IMR-90 (cell line): Measurements from ENCODE around the gene MEIOB. TPM values are rescaled to one million over a fixed set of nuclear protein-coding genes. Genes with fewer than 3 reads are reported as not detected.

Experiments
- ATAC-seq: fragments of 200-7000 bp; cut with Tn5 transposase; 2 replicates; pipeline ENCODE4 v1.9.1; 2020; ENCODE audit warnings: low read depth, mild to moderate bottlenecking, moderate library complexity
- BruUV-seq: library from RNA; stranded (reverse); fragments of 400-500 nt; replicated peaks from 2 replicates; lab custom pipeline; 2021; lab: Mats Ljungman, UMichigan
- CTCF ChIA-PET: fragments of 300-600 bp; formaldehyde crosslinking; extraction: SDS; loops from one replicate; lab custom pipeline; 2021; ENCODE audit warnings: antibody characterized with exemption; lab: Yijun Ruan, JAX
- POLR2A ChIA-PET: fragments of 300-600 bp; sonication (Branson Sonifier 250); formaldehyde crosslinking; loops from one replicate; lab custom pipeline; 2022; ENCODE audit warnings: antibody characterized with exemption; ENCODE audit not compliant: unreplicated experiment; lab: Charles Lee
- DNase-seq: peaks from one replicate; pipeline ENCODE4 v3.0.0; 2013
- H2AFZ ChIP-seq: replicated peaks from 2 replicates; pipeline ENCODE3; 2013; ENCODE audit warnings: low read length, mild to moderate bottlenecking; ENCODE audit not compliant: poor library complexity
- H2AK5ac ChIP-seq: 2 replicates; pipeline ENCODE4 v1.6.1; 2013; ENCODE audit warnings: low read depth, low read length, inconsistent platforms
- H2AK9ac ChIP-seq: replicated peaks from 2 replicates; pipeline ENCODE3; 2013; ENCODE audit warnings: mild to moderate bottlenecking, low read depth, low read length, moderate library complexity; ENCODE audit not compliant: poor library complexity
- H2BK120ac ChIP-seq: 2 replicates; pipeline ENCODE4 v1.6.1; 2013; ENCODE audit warnings: low read depth, low read length, inconsistent platforms
- H2BK15ac ChIP-seq: 3 replicates; pipeline ENCODE4 v1.6.1; 2013; ENCODE audit warnings: low read depth, low read length, inconsistent platforms
- H2BK20ac ChIP-seq: 2 replicates; pipeline ENCODE4 v1.6.1; 2013; ENCODE audit warnings: low read depth, mild to moderate bottlenecking, inconsistent platforms, low read length, moderate library complexity
- H2BK5ac ChIP-seq: 2 replicates; pipeline ENCODE4 v1.6.1; 2013; ENCODE audit warnings: mild to moderate bottlenecking, low read depth, low read length, inconsistent platforms; ENCODE audit not compliant: poor library complexity, severe bottlenecking
- H3K14ac ChIP-seq: replicated peaks from 2 replicates; pipeline ENCODE4 v1.6.1; 2013; ENCODE audit warnings: low read depth, low read length, inconsistent platforms
- H3K18ac ChIP-seq: 2 replicates; pipeline ENCODE4 v1.6.1; 2013; ENCODE audit warnings: low read depth, low read length, control low read depth
- H3K23ac ChIP-seq: 2 replicates; pipeline ENCODE4 v1.6.1; 2013; ENCODE audit warnings: low read depth, low read length, inconsistent platforms
- H3K27ac ChIP-seq: 2 replicates; pipeline ENCODE4 v1.5.1; 2013; ENCODE audit warnings: mild to moderate bottlenecking, control low read depth, low read length; ENCODE audit not compliant: insufficient read depth
- H3K27me3 ChIP-seq: 2 replicates; pipeline ENCODE4 v1.6.1; 2013; ENCODE audit warnings: low read length; ENCODE audit not compliant: control insufficient read depth, insufficient read depth
- H3K36me3 ChIP-seq: 2 replicates; pipeline ENCODE4 v1.6.1; 2013; ENCODE audit warnings: low read length, mixed read lengths; ENCODE audit not compliant: control insufficient read depth, insufficient read depth
- H3K4ac ChIP-seq: 2 replicates; pipeline ENCODE4 v1.6.1; 2013; ENCODE audit warnings: low read depth, low read length, inconsistent platforms
- H3K4me1 ChIP-seq: 2 replicates; pipeline ENCODE4 v1.6.1; 2013; ENCODE audit warnings: low read length, mixed read lengths; ENCODE audit not compliant: control insufficient read depth, insufficient read depth
- H3K4me2 ChIP-seq: 2 replicates; pipeline ENCODE4 v1.6.1; 2013; ENCODE audit warnings: low read depth, mild to moderate bottlenecking, control low read depth, low read length, moderate library complexity
- H3K4me3 ChIP-seq: 2 replicates; pipeline ENCODE4 v1.5.1; 2013; ENCODE audit warnings: low read depth, mild to moderate bottlenecking, control low read depth, low read length, moderate library complexity; ENCODE audit not compliant: insufficient read depth
- H3K56ac ChIP-seq: 2 replicates; pipeline ENCODE4 v1.6.1; 2013; ENCODE audit warnings: low read length, inconsistent platforms; ENCODE audit not compliant: insufficient read depth; ENCODE audit errors: extremely low read depth
- H3K79me1 ChIP-seq, 2 experiments: 2 replicates each; pipeline ENCODE4 v1.6.1; 2013; ENCODE audit warnings: low read length in 2 of 2, inconsistent platforms in 1 of 2, low read depth in 1 of 2
- H3K9ac ChIP-seq: 2 replicates; pipeline ENCODE4 v1.6.1; 2013; ENCODE audit warnings: low read depth, low read length, control low read depth
- H3K9me1 ChIP-seq: 2 replicates; pipeline ENCODE4 v1.6.1; 2013; ENCODE audit warnings: low read length, inconsistent platforms; ENCODE audit not compliant: insufficient read depth
- H3K9me3 ChIP-seq: 2 replicates; pipeline ENCODE4 v1.6.1; 2013; ENCODE audit warnings: low read length; ENCODE audit not compliant: control insufficient read depth, insufficient read depth
- H4K20me1 ChIP-seq: 2 replicates; pipeline ENCODE4 v1.6.1; 2013; ENCODE audit warnings: low read length, inconsistent platforms; ENCODE audit not compliant: insufficient read depth
- H4K5ac ChIP-seq: 2 replicates; pipeline ENCODE4 v1.6.1; 2013; ENCODE audit warnings: mild to moderate bottlenecking, low read depth, low read length, control low read depth
- H4K8ac ChIP-seq, 2 experiments: 2 replicates each; pipeline ENCODE4 v1.6.1; 2013; ENCODE audit warnings: low read depth in 2 of 2, low read length in 2 of 2, control low read depth in 1 of 2, inconsistent platforms in 1 of 2
- H4K91ac ChIP-seq: 2 replicates; pipeline ENCODE4 v1.6.1; 2013; ENCODE audit warnings: low read depth, low read length, inconsistent platforms; ENCODE audit not compliant: insufficient read depth
- BHLHE40 ChIP-seq: fragments of 150-350 bp; IDR thresholded peaks from 2 replicates; pipeline ENCODE4 v1.6.1; 2016; ENCODE audit warnings: mild to moderate bottlenecking, low read depth, low read length
- CEBPB ChIP-seq: IDR thresholded peaks from 2 replicates; pipeline ENCODE4 v1.6.1; 2012; ENCODE audit warnings: low read depth, low read length, improper control_type of control experiment
- CHD1 ChIP-seq: IDR thresholded peaks from 2 replicates; pipeline ENCODE4 v1.6.1; 2012; ENCODE audit warnings: low read depth, low read length, improper control_type of control experiment
- FOS ChIP-seq: fragments of 150-350 bp; IDR thresholded peaks from 2 replicates; pipeline ENCODE4 v1.6.1; 2016; ENCODE audit warnings: low read depth, low read length
- MAFK ChIP-seq: IDR thresholded peaks from 2 replicates; pipeline ENCODE4 v1.6.1; 2012; ENCODE audit warnings: low read depth, low read length, improper control_type of control experiment
- MAZ ChIP-seq: IDR thresholded peaks from 2 replicates; pipeline ENCODE4 v1.6.1; 2012; ENCODE audit warnings: low read depth, mild to moderate bottlenecking, low read length, improper control_type of control experiment, moderate library complexity, borderline replicate concordance
- MXI1 ChIP-seq: IDR thresholded peaks from 2 replicates; pipeline ENCODE4 v1.6.1; 2012; ENCODE audit warnings: low read depth, mild to moderate bottlenecking, low read length, moderate library complexity, borderline replicate concordance
- POLR2A ChIP-seq: IDR thresholded peaks from 2 replicates; pipeline ENCODE4 v1.6.1; 2012; ENCODE audit warnings: mild to moderate bottlenecking, low read depth, low read length
- RAD21 ChIP-seq: IDR thresholded peaks from 2 replicates; pipeline ENCODE4 v1.6.1; 2012; ENCODE audit warnings: low read length, improper control_type of control experiment
- RFX5 ChIP-seq: IDR thresholded peaks from 2 replicates; pipeline ENCODE4 v1.8.0; 2012; ENCODE audit warnings: low read depth, mild to moderate bottlenecking, low read length, moderate library complexity
- SMC3 ChIP-seq: fragments of 150-350 bp; IDR thresholded peaks from 2 replicates; pipeline ENCODE4 v1.6.1; 2016; ENCODE audit warnings: low read depth, mild to moderate bottlenecking, antibody characterized with exemption, low read length, moderate library complexity
- WGBS, 2 experiments: methylation state at CpG; one replicate each; pipeline versions ENCODE4 v1.1.5 to v1.1.7; 2013; ENCODE audit warnings: missing lambda C conversion rate in 2 of 2; ENCODE audit not compliant: insufficient read length in 1 of 2; ENCODE audit errors: extremely low coverage in 2 of 2; 5-methylcytosine and 5-hydroxymethylcytosine counted together
- dilution Hi-C: fragments of 300-500 bp; cut with HindIII; formaldehyde crosslinking; loops from one replicate; pipeline ENCODE4 v1.14.3; 2018; ENCODE audit warnings: low sequenced_read_pairs; ENCODE audit not compliant: unreplicated experiment
- in situ Hi-C: fragments of 300-500 bp; cut with MboI; formaldehyde crosslinking; loops from 3 replicates; pipeline ENCODE4 v1.14.3; 2019; ENCODE audit warnings: low sequenced_read_pairs, inconsistent platforms, mixed read lengths
- intact Hi-C: fragments of 100-400 bp; cut with micrococcal nuclease; formaldehyde crosslinking; loops from 2 replicates; pipeline ENCODE4 v1.10.0; 2022
- polyA plus RNA-seq, 3 experiments: library from polyadenylated mRNA; depleted of rRNA; stranded (reverse); fragments of >200 nt; gene quantifications; 2 replicates each; pipeline ENCODE4 v1.2.3, GENCODE V29; 2012; ENCODE audit warnings: low replicate concordance in 1 of 3
- total RNA-seq: library from RNA; depleted of rRNA; stranded (reverse); fragments of >200 nt; gene quantifications from 2 replicates; pipeline ENCODE4 v1.2.3, GENCODE V29; 2012
- TF ChIP-seq, protein P1 (sequence below): fragments of 150-350 bp; IDR thresholded peaks from 2 replicates; pipeline ENCODE4 v1.6.1; 2017; ENCODE audit warnings: mild to moderate bottlenecking, antibody characterized with exemption, low read length, low read depth
- TF ChIP-seq, protein P2 (sequence below): conservative IDR thresholded peaks from 2 replicates; pipeline ENCODE4 v1.5.1; 2012; ENCODE audit warnings: mild to moderate bottlenecking, low read depth, low read length, improper control_type of control experiment

Gene MEIOB
- total and polyA plus RNA-seq, 2 of the 4 experiments (the other 2 are of a cell fraction): 0.14 TPM; not detected in 1

DNA sequence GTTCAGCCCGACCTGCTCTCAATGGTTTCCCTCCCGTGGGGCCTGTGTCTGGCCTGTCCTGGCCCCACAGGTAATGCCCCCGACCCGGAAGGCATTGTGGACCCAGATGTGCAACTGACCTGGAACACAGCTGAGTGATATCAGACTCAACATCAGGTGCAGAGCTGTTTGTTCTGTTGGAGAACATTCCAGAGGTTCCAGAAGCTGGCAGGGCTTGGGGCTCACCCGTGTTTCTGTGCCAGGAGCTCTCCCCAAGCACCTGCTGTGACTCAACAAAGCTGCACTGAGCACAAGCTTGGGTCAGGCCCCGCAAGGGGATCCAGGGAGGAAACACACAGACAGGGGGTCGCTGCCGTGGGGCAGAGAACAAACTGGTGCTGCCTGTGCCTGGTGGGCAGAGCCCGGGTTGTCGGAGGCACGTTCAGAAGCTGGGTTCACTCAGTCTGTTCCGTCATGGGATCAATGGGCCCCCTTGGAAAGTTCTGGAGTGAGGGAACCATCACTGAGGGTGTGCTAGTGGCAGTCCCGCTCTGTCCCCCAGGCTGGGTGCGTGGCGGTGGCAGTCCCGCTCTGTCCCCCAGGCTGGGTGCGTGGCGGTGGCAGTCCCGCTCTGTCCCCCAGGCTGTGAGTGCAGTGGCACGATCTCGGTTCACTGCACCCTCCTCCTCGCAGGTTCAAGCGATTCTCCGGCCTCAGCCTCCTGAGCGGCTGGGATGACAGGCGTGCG, 24.1 kb upstream of the MEIOB start:
- Histone ChIP-seq H3K9me1 (no peaks in the 10 kb centered on the region), H3K9me3 (no peaks in the 10 kb centered on the region), H2AK5ac (no peak overlapping the region), H3K79me1 (no peaks in the 10 kb centered on the region), H3K4me2 (no peak overlapping the region), H2BK15ac (no peak overlapping the region), H3K4me1 (no peaks in the 10 kb centered on the region), H4K20me1 (no peaks in the 10 kb centered on the region), H3K4me3 (no peak overlapping the region), H3K4ac (no peak overlapping the region), H3K56ac (no peak overlapping the region), H2BK120ac (no peak overlapping the region), H2AK9ac (no peak overlapping the region), H3K14ac (no peak overlapping the region), H2AFZ (no peak overlapping the region), H2BK5ac (no peak overlapping the region), H3K36me3 (no peaks in the 10 kb centered on the region), H3K27ac (no peak overlapping the region), H4K8ac (no peak overlapping the region), H4K5ac (no peak overlapping the region), H3K23ac (no peak overlapping the region), H3K9ac (no peak overlapping the region), H4K91ac (no peak overlapping the region), H2BK20ac (no peak overlapping the region), H3K18ac (no peak overlapping the region), H3K27me3 (peaks cover 43% of the 10 kb centered on the region)
- DNase-seq (no peak), ATAC-seq (no peak)
- TF ChIP-seq, protein P1, sequence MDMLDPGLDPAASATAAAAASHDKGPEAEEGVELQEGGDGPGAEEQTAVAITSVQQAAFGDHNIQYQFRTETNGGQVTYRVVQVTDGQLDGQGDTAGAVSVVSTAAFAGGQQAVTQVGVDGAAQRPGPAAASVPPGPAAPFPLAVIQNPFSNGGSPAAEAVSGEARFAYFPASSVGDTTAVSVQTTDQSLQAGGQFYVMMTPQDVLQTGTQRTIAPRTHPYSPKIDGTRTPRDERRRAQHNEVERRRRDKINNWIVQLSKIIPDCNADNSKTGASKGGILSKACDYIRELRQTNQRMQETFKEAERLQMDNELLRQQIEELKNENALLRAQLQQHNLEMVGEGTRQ: no peak
- TF ChIP-seq SMC3 (no peak), MAFK (no peak), CHD1 (no peak), MXI1 (no peak), BHLHE40 (no peak), FOS (no peak), RFX5 (no peak), CEBPB (no peak), MAZ (no peak), POLR2A (no peak), RAD21 (no peak)
- TF ChIP-seq, protein P2, sequence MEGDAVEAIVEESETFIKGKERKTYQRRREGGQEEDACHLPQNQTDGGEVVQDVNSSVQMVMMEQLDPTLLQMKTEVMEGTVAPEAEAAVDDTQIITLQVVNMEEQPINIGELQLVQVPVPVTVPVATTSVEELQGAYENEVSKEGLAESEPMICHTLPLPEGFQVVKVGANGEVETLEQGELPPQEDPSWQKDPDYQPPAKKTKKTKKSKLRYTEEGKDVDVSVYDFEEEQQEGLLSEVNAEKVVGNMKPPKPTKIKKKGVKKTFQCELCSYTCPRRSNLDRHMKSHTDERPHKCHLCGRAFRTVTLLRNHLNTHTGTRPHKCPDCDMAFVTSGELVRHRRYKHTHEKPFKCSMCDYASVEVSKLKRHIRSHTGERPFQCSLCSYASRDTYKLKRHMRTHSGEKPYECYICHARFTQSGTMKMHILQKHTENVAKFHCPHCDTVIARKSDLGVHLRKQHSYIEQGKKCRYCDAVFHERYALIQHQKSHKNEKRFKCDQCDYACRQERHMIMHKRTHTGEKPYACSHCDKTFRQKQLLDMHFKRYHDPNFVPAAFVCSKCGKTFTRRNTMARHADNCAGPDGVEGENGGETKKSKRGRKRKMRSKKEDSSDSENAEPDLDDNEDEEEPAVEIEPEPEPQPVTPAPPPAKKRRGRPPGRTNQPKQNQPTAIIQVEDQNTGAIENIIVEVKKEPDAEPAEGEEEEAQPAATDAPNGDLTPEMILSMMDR: no peak
- no TSS peak for BruUV-seq
- intact Hi-C loops: no loop called here
- 42% methylated on average over 4 of the region's 27 CpGs; no CpG with 5 or more reads in 1 of the 2 experiments for WGBS, 2 experiments
- in situ Hi-C loops: loop anchor here (25.0 kb wide), 1 partner anchor 491 kb away; no protein-coding TSS in a partner anchor
- ChIA-PET POLR2A (no interaction called here), CTCF (no interaction called here)
- dilution Hi-C loops: no loop called here
